DND-41 (cell line): ENCODE data around the gene FRZB.

Experiments
- CTCF ChIP-seq: IDR thresholded peaks from 2 replicates; pipeline ENCODE4 v1.5.1; 2012; ENCODE audit warnings: borderline replicate concordance, low read length, moderate library complexity, mild to moderate bottlenecking; ENCODE audit not compliant: poor library complexity, severe bottlenecking; ENCODE audit errors: extremely low read depth
- EZH2 ChIP-seq: IDR thresholded peaks from 3 replicates; pipeline ENCODE4 v1.6.1; 2012; ENCODE audit warnings: borderline replicate concordance, low read depth, mild to moderate bottlenecking, moderate library complexity, low read length, inconsistent platforms; ENCODE audit not compliant: severe bottlenecking

- no peak for TF ChIP-seq EZH2
- TF ChIP-seq CTCF: no peak
Measured at GRCh38 chr2:182913064-182913463, 46.6 kb upstream of the FRZB start.
